HCT116 (cell line): ENCODE data around the gene MAST4. TPM values are rescaled to one million over a fixed set of nuclear protein-coding genes. Genes with fewer than 3 reads are reported as not detected.

ENCODE experiments used
- ATAC-seq: fragments of 200-7000 bp; cut with Tn5 transposase; 2 replicates; pipeline ENCODE4 v1.9.1; 2020; ENCODE audit warnings: mild to moderate bottlenecking, moderate library complexity
- BruUV-seq: library from RNA; stranded (reverse); fragments of 400-500 nt; replicated peaks from 2 replicates; lab custom pipeline; 2021; lab: Mats Ljungman, UMichigan
- CTCF ChIA-PET: fragments of 300-600 bp; sonication (Branson Sonifier 250); formaldehyde crosslinking; loops from one replicate; lab custom pipeline; 2021; ENCODE audit warnings: antibody characterized with exemption; lab: Charles Lee
- POLR2A ChIA-PET: fragments of 300-600, 350-600 bp; sonication (Branson Sonifier 250); formaldehyde crosslinking; loops from one replicate; lab custom pipeline; 2021; ENCODE audit warnings: antibody characterized with exemption; lab: Charles Lee
- RAD21 ChIA-PET, 2 experiments: fragments of 300-600 bp; sonication (Branson Sonifier 250); formaldehyde crosslinking; loops; one replicate each; lab custom pipeline; 2023; ENCODE audit warnings: low total read pairs in 2 of 2; ENCODE audit not compliant: uncharacterized antibody in 2 of 2, unreplicated experiment in 2 of 2, low non-redundant PET in 1 of 2; lab: Charles Lee
- DNase-seq: peaks from one replicate; pipeline ENCODE4 v3.0.0-alpha.2; 2010; ENCODE audit warnings: low read depth, low spot score
- H2AFZ ChIP-seq: fragments of 200-600 bp; shearing (Covaris generic), sonication (generic); 2 replicates; pipeline ENCODE4 v1.6.1; 2017; ENCODE audit warnings: low read depth, mixed run types, mixed read lengths, antibody characterized with exemption, low read length; ENCODE audit not compliant: poor library complexity, severe bottlenecking
- H3K27ac ChIP-seq: 2 replicates; pipeline ENCODE4 v1.5.1; 2012; ENCODE audit warnings: low read depth, low read length
- H3K27me3 ChIP-seq: fragments of 200-600 bp; sonication (generic); 2 replicates; pipeline ENCODE4 v1.6.1; 2016; ENCODE audit warnings: mixed run types, low read length, mixed read lengths; ENCODE audit not compliant: insufficient read depth
- H3K36me3 ChIP-seq, 2 experiments: fragments of 200-500 bp in 1 of 2; fragments of 200-600 bp in 1 of 2; sonication (Bioruptor generic) in 1 of 2; sonication (generic) in 1 of 2; 2 replicates each; pipeline versions ENCODE4 v1.5.1 to v1.6.1; 2014 to 2016; ENCODE audit warnings: low read length in 2 of 2, inconsistent platforms in 1 of 2, mixed read lengths in 1 of 2, mixed run types in 1 of 2; ENCODE audit not compliant: insufficient read depth in 2 of 2, control insufficient read depth in 1 of 2
- H3K4me1 ChIP-seq, 2 experiments: fragments of 200-600 bp in 1 of 2; sonication (generic) in 1 of 2; 2 replicates each; pipeline versions ENCODE4 v1.5.1 to v1.6.1; 2012 to 2017; ENCODE audit warnings: low read length in 2 of 2, inconsistent platforms in 1 of 2, mild to moderate bottlenecking in 1 of 2, mixed read lengths in 1 of 2, mixed run types in 1 of 2, moderate library complexity in 1 of 2; ENCODE audit not compliant: insufficient read depth in 2 of 2, control insufficient read depth in 1 of 2
- H3K4me2 ChIP-seq: fragments of 200-600 bp; sonication (generic); 2 replicates; pipeline ENCODE4 v1.6.1; 2017; ENCODE audit warnings: mixed run types, low read length, mixed read lengths
- H3K4me3 ChIP-seq, 2 experiments: fragments of 200-600 bp in 1 of 2; sonication (generic) in 1 of 2; replicated peaks in 1 of 2; 2 replicates each; pipeline ENCODE4 v1.5.1; 2011 to 2016; ENCODE audit warnings: low read length in 2 of 2, control low read depth in 1 of 2, low read depth in 1 of 2, mild to moderate bottlenecking in 1 of 2, mixed read lengths in 1 of 2, mixed run types in 1 of 2
- H3K79me2 ChIP-seq: fragments of 200-600 bp; sonication (generic); 2 replicates; pipeline ENCODE4 v1.6.1; 2017; ENCODE audit warnings: mild to moderate bottlenecking, mixed run types, low read length, moderate library complexity, mixed read lengths; ENCODE audit not compliant: insufficient read depth
- H3K9ac ChIP-seq: fragments of 200-600 bp; sonication (generic); 2 replicates; pipeline ENCODE4 v1.6.1; 2016; ENCODE audit warnings: low read length, mixed read lengths
- H3K9me2 ChIP-seq: fragments of 200-600 bp; sonication (generic), shearing (Covaris generic); 2 replicates; pipeline ENCODE4 v1.6.1; 2017; ENCODE audit warnings: mixed run types, mild to moderate bottlenecking, moderate library complexity; ENCODE audit not compliant: insufficient read depth
- H3K9me3 ChIP-seq, 2 experiments: fragments of 200-500 bp in 1 of 2; fragments of 200-600 bp in 1 of 2; sonication (Bioruptor generic) in 1 of 2; sonication (generic) in 1 of 2; 2 replicates each; pipeline ENCODE4 v1.6.1; 2014 to 2017; ENCODE audit warnings: low read length in 2 of 2, mixed read lengths in 2 of 2, inconsistent platforms in 1 of 2, low read depth in 1 of 2, mild to moderate bottlenecking in 1 of 2, mixed run types in 1 of 2, moderate library complexity in 1 of 2; ENCODE audit not compliant: control insufficient read depth in 1 of 2, insufficient read depth in 1 of 2
- H4K20me1 ChIP-seq: fragments of 200-600 bp; sonication (generic), shearing (Covaris generic); 2 replicates; pipeline ENCODE4 v1.6.1; 2017; ENCODE audit warnings: mixed run types, mild to moderate bottlenecking, moderate library complexity; ENCODE audit not compliant: insufficient read depth
- ZFX ChIP-seq: fragments of 450-650 bp; IDR thresholded peaks from 2 replicates; pipeline ENCODE4 v1.6.1; 2017
- intact Hi-C: fragments of 100-400 bp; cut with micrococcal nuclease; formaldehyde crosslinking; loops from 2 replicates; pipeline ENCODE4 v1.10.0; 2022
- total RNA-seq: library from RNA; stranded (reverse); gene quantifications from one replicate; pipeline ENCODE4 v1.2.1, GENCODE V29; 2021; ENCODE audit not compliant: unreplicated experiment
- TF ChIP-seq, protein P1 (sequence below): IDR thresholded peaks from 2 replicates; pipeline ENCODE4 v1.6.1; 2012; ENCODE audit warnings: low read depth
- TF ChIP-seq, protein P2 (sequence below), 3 experiments: fragments of 200-600 bp in 1 of 3; sonication (generic) in 1 of 3; IDR thresholded peaks in 2 of 3; conservative IDR thresholded peaks in 1 of 3; 2 replicates each; pipeline ENCODE4 v1.5.1; 2012 to 2017; ENCODE audit warnings: low read depth in 2 of 3, low read length in 2 of 3, antibody characterized with exemption in 1 of 3, borderline replicate concordance in 1 of 3, control low read depth in 1 of 3, mild to moderate bottlenecking in 1 of 3, mixed read lengths in 1 of 3, mixed run types in 1 of 3, moderate library complexity in 1 of 3; ENCODE audit not compliant: insufficient read depth in 1 of 3

The MAST4 gene
- total RNA-seq, 1 experiment from 2014 or later = 1.1 TPM

DNA sequence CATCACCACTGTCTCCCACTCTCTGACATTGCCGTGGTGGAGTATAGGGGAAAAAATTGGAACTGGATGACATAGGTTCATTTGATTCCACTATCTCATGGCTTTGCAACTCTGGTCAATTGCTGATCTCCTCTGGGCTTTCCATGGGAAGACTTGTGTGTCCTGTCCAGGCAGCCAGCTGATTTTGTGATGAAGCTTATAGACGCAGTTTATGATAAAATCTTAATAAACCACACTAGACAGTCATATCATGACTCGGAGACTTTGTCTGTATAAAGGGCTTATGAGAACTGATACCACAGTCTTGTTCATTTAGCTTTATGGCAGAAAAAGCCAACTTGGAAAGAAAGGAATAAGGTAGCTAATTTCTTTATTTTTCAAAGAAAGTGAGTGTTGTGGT is 296.5 kb downstream of the MAST4 start:
- no peak overlapping the region for H3K27ac ChIP-seq
- intact Hi-C loops = no loop called here
- H3K9ac ChIP-seq = no peak overlapping the region
- no peak overlapping the region for H2AFZ ChIP-seq
- no peaks in the 10 kb centered on the region for H3K4me1 ChIP-seq
- no peak for ATAC-seq
- no peaks in the 10 kb centered on the region for H3K9me2 ChIP-seq
- DNase-seq = no peak
- no peaks in the 10 kb centered on the region for H3K36me3 ChIP-seq
- ChIA-PET CTCF (no interaction called here), RAD21 (no interaction called here), POLR2A (no interaction called here)
- TF ChIP-seq, protein P1, sequence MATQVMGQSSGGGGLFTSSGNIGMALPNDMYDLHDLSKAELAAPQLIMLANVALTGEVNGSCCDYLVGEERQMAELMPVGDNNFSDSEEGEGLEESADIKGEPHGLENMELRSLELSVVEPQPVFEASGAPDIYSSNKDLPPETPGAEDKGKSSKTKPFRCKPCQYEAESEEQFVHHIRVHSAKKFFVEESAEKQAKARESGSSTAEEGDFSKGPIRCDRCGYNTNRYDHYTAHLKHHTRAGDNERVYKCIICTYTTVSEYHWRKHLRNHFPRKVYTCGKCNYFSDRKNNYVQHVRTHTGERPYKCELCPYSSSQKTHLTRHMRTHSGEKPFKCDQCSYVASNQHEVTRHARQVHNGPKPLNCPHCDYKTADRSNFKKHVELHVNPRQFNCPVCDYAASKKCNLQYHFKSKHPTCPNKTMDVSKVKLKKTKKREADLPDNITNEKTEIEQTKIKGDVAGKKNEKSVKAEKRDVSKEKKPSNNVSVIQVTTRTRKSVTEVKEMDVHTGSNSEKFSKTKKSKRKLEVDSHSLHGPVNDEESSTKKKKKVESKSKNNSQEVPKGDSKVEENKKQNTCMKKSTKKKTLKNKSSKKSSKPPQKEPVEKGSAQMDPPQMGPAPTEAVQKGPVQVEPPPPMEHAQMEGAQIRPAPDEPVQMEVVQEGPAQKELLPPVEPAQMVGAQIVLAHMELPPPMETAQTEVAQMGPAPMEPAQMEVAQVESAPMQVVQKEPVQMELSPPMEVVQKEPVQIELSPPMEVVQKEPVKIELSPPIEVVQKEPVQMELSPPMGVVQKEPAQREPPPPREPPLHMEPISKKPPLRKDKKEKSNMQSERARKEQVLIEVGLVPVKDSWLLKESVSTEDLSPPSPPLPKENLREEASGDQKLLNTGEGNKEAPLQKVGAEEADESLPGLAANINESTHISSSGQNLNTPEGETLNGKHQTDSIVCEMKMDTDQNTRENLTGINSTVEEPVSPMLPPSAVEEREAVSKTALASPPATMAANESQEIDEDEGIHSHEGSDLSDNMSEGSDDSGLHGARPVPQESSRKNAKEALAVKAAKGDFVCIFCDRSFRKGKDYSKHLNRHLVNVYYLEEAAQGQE = no peak
- TF ChIP-seq ZFX = no peak
- TF ChIP-seq, protein P2, sequence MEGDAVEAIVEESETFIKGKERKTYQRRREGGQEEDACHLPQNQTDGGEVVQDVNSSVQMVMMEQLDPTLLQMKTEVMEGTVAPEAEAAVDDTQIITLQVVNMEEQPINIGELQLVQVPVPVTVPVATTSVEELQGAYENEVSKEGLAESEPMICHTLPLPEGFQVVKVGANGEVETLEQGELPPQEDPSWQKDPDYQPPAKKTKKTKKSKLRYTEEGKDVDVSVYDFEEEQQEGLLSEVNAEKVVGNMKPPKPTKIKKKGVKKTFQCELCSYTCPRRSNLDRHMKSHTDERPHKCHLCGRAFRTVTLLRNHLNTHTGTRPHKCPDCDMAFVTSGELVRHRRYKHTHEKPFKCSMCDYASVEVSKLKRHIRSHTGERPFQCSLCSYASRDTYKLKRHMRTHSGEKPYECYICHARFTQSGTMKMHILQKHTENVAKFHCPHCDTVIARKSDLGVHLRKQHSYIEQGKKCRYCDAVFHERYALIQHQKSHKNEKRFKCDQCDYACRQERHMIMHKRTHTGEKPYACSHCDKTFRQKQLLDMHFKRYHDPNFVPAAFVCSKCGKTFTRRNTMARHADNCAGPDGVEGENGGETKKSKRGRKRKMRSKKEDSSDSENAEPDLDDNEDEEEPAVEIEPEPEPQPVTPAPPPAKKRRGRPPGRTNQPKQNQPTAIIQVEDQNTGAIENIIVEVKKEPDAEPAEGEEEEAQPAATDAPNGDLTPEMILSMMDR (IDR thresholded peaks at IDR 0.05 in 2 of 3, conservative IDR thresholded peaks at IDR 0.05 in 1 of 3; ENCODE audit: borderline replicate concordance in 1 of 3, insufficient read depth in 1 of 3, low read depth in 2 of 3, low read length in 2 of 3) = no peak
- H3K4me2 ChIP-seq = no peak overlapping the region
- no peak overlapping the region for H3K4me3 ChIP-seq
- H4K20me1 ChIP-seq = no peaks in the 10 kb centered on the region
- H3K27me3 ChIP-seq = peaks cover 52% of the 10 kb centered on the region
- H3K79me2 ChIP-seq = no peaks in the 10 kb centered on the region
- no peaks in the 10 kb centered on the region for H3K9me3 ChIP-seq
- no TSS peak for BruUV-seq
